K562 (cell line): Measurements from ENCODE around the gene LIX1L. TPM values are rescaled to one million over a fixed set of nuclear protein-coding genes. Genes with fewer than 3 reads are reported as not detected.

Experiments
- BMI1 ChIP-seq: fragments of 150-350 bp; IDR thresholded peaks from 2 replicates; pipeline ENCODE4 v1.6.1; 2014; ENCODE audit warnings: low read length
- CEBPB ChIP-seq: fragments of 450-650 bp; IDR thresholded peaks from 2 replicates; pipeline ENCODE4 v1.6.1; 2016; ENCODE audit warnings: missing genetic modification characterization, missing compliant biosample characterization
- CREB1 ChIP-seq, 2 experiments: sonication (generic) in 1 of 2; formaldehyde crosslinking in 1 of 2; IDR thresholded peaks; 2 replicates each; pipeline versions ENCODE4 v1.6.1 to v1.8.0; 2012 to 2022; ENCODE audit warnings: inconsistent platforms in 1 of 2, mild to moderate bottlenecking in 1 of 2, missing genetic modification reagents in 1 of 2, moderate library complexity in 1 of 2
- CREM ChIP-seq: IDR thresholded peaks from 2 replicates; pipeline ENCODE4 v1.6.1; 2014; ENCODE audit warnings: antibody characterized with exemption, low read depth
- ETV1 ChIP-seq: fragments of 450-650 bp; conservative IDR thresholded peaks from 2 replicates; pipeline ENCODE4 v1.6.1; 2016; ENCODE audit warnings: missing genetic modification characterization, control low read depth, low read depth, missing compliant biosample characterization
- HMG20A ChIP-seq: fragments of 450-650 bp; formaldehyde crosslinking; conservative IDR thresholded peaks from 2 replicates; pipeline ENCODE4 v1.4.0; 2020; ENCODE audit warnings: mild to moderate bottlenecking, mixed read lengths
- KAT7 ChIP-seq: sonication (generic); formaldehyde crosslinking; IDR thresholded peaks from 2 replicates; pipeline ENCODE4 v1.8.0; 2022; ENCODE audit warnings: missing genetic modification reagents, mild to moderate bottlenecking, borderline replicate concordance
- KAT8 ChIP-seq: fragments of 450-650 bp; IDR thresholded peaks from 2 replicates; pipeline ENCODE4 v1.6.1; 2016; ENCODE audit warnings: low read depth, mild to moderate bottlenecking
- PHB ChIP-seq: fragments of 250-450 bp; sonication (Bioruptor Pico); IDR thresholded peaks from 2 replicates; pipeline ENCODE4 v1.5.0; 2021
- POLR2G ChIP-seq: fragments of 200-400 bp; formaldehyde crosslinking; IDR thresholded peaks from 2 replicates; pipeline ENCODE4 v1.6.1; 2017; ENCODE audit warnings: low read depth, mild to moderate bottlenecking, antibody characterized with exemption, low read length, moderate library complexity
- RAD21 ChIP-seq, 2 experiments: fragments of 250-450 bp in 1 of 2; fragments of 450-650 bp in 1 of 2; sonication (Bioruptor Pico) in 1 of 2; formaldehyde crosslinking in 1 of 2; IDR thresholded peaks in 1 of 2; conservative IDR thresholded peaks in 1 of 2; 2 replicates each; pipeline versions ENCODE4 v1.4.0 to v1.8.0; 2020 to 2022; ENCODE audit warnings: mild to moderate bottlenecking in 2 of 2, moderate library complexity in 1 of 2
- RBBP5 ChIP-seq: fragments of 200-600 bp; sonication (generic); IDR thresholded peaks from 2 replicates; pipeline ENCODE4 v1.6.1; 2012; ENCODE audit warnings: borderline replicate concordance, mild to moderate bottlenecking, low read length, control low read depth, inconsistent platforms; ENCODE audit not compliant: insufficient read depth, poor library complexity, severe bottlenecking
- SAFB2 ChIP-seq: fragments of 200-400 bp; formaldehyde crosslinking; IDR thresholded peaks from 2 replicates; pipeline ENCODE4 v1.6.1; 2018; ENCODE audit warnings: borderline replicate concordance, low read length, low read depth, moderate library complexity; ENCODE audit not compliant: severe bottlenecking
- SIN3B ChIP-seq: fragments of 450-650 bp; IDR thresholded peaks from 2 replicates; pipeline ENCODE4 v1.6.1; 2017; ENCODE audit warnings: low read depth, mild to moderate bottlenecking, moderate library complexity
- SMARCB1 ChIP-seq: IDR thresholded peaks from 2 replicates; pipeline ENCODE4 v1.6.1; 2011; ENCODE audit warnings: improper control_type of control experiment, low read depth; ENCODE audit not compliant: insufficient read length
- SP1 ChIP-seq: sonication (generic); formaldehyde crosslinking; IDR thresholded peaks from 2 replicates; pipeline ENCODE4 v1.8.1; 2022; ENCODE audit warnings: mild to moderate bottlenecking, missing genetic modification reagents
- ZNF347 ChIP-seq: fragments of 450-650 bp; formaldehyde crosslinking; IDR thresholded peaks from 2 replicates; pipeline ENCODE4 v1.4.0; 2020; ENCODE audit warnings: low read depth, mild to moderate bottlenecking, moderate library complexity
- ZNF436 ChIP-seq: fragments of 250-450, 450-650 bp; sonication (Bioruptor Pico); formaldehyde crosslinking; IDR thresholded peaks from 2 replicates; pipeline ENCODE4 v1.7.0; 2020; ENCODE audit warnings: mild to moderate bottlenecking
- polyA plus RNA-seq, 8 experiments: library from polyadenylated mRNA; depleted of rRNA in 4 of 8; stranded (reverse) in 5 of 8; unstranded in 3 of 8; fragments of >200 nt; fragmentation: Nextera tagmentation in 2 of 8; fragmentation: Illumina TruSeq in 1 of 8; extraction: Ambion mirVana in 2 of 8; extraction: Trizol in 1 of 8; gene quantifications; 2 replicates each; pipeline versions ENCODE4 v1.2.1 to v1.2.3, GENCODE V29; 2011 to 2014; ENCODE audit warnings: inconsistent platforms in 1 of 8, missing spikeins in 1 of 8
- total RNA-seq, 7 experiments: library from RNA; depleted of rRNA in 6 of 7; stranded (reverse); fragments of >200 nt in 6 of 7; fragmentation: Illumina TruSeq in 2 of 7; extraction: Trizol in 2 of 7; gene quantifications; 2 replicates each; pipeline versions ENCODE4 v1.2.1 to v1.2.3, GENCODE V29; 2011 to 2021; ENCODE audit warnings: low replicate concordance in 1 of 7
- TF ChIP-seq, protein P1 (sequence below): fragments of 450-650 bp; IDR thresholded peaks from 2 replicates; pipeline ENCODE4 v1.7.0; 2016; ENCODE audit warnings: borderline replicate concordance
- TF ChIP-seq, protein P2 (sequence below): fragments of 250-450 bp; sonication (Bioruptor Pico); IDR thresholded peaks from 2 replicates; pipeline ENCODE4 v1.5.1; 2021; ENCODE audit warnings: mild to moderate bottlenecking

The LIX1L gene
- total and polyA plus RNA-seq, 9 of the 15 experiments (the other 6 are each of a cell fraction or from before 2014, with no cell fraction given) = 4.6 to 26.5 (median 12.5) TPM

DNA sequence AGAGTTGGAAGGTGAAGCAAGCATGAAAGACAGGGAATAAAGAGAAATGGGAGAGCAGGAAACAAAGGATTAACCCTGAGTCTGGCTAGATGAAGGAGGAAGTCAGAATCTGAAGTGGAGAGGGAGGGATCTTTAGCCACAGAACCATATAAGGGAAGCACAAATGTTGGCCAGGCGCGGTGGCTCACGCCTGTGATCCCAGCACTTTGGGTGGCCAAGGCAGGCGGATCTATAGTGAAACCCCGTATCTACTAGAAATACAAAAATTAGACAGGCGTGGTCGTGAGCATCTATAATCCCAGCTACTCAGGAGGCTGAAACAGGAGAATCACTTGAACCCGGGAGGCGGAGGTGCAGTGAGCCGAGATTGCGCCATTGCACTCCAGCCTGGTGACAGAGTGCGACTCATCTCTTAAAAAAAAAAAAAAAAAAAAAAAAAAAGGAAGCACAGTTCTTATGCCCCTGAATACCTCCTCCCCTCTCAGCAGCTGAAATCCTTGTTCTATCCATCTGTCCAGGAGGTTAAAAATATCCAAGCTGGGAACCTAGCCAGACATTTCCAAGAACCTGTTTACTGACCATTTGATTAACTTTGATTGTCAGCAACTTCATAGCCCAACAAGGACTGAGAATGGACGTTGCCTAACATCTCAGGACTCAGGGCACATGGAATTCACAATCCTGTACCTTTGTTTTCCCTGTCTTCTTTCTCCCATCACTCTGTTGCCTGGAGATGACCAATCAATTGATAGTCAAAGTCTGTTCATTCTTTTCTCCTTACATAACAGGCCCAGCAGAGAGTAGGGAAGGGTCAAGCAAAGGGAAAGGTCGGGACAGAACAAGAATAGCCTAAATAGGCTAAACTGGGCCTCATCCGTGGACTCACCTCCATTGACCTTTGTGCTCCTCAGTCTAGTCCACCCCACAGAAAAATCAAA, 28.0 kb upstream of the LIX1L start (continued):
- TF ChIP-seq, protein P1, sequence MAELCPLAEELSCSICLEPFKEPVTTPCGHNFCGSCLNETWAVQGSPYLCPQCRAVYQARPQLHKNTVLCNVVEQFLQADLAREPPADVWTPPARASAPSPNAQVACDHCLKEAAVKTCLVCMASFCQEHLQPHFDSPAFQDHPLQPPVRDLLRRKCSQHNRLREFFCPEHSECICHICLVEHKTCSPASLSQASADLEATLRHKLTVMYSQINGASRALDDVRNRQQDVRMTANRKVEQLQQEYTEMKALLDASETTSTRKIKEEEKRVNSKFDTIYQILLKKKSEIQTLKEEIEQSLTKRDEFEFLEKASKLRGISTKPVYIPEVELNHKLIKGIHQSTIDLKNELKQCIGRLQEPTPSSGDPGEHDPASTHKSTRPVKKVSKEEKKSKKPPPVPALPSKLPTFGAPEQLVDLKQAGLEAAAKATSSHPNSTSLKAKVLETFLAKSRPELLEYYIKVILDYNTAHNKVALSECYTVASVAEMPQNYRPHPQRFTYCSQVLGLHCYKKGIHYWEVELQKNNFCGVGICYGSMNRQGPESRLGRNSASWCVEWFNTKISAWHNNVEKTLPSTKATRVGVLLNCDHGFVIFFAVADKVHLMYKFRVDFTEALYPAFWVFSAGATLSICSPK = no peak
- TF ChIP-seq HMG20A (CRISPR knock-in tag) = no peak
- 0 out of 2 replicates have a peak, but pooled peaks have one; percentile 22 for TF ChIP-seq ETV1 (tag)
- no peak for TF ChIP-seq SMARCB1
- TF ChIP-seq RBBP5 = no peak
- no peak for TF ChIP-seq SP1 (CRISPR knock-in tag)
- no peak for TF ChIP-seq PHB (CRISPR knock-in tag)
- TF ChIP-seq SIN3B = no peak
- TF ChIP-seq CEBPB (tag) = peak; percentile 96
- no peak for TF ChIP-seq ZNF347 (CRISPR knock-in tag)
- TF ChIP-seq ZNF436 (CRISPR knock-in tag) = no peak
- no peak for TF ChIP-seq POLR2G
- no peak for TF ChIP-seq KAT8
- TF ChIP-seq SAFB2 = no peak
- TF ChIP-seq CREM = no peak
- no peak for TF ChIP-seq BMI1
- TF ChIP-seq RAD21 (CRISPR knock-in tag; conservative IDR thresholded peaks at IDR 0.05 in 1 of 2, IDR thresholded peaks at IDR 0.05 in 1 of 2) = no peak
- TF ChIP-seq CREB1 (IDR thresholded peaks at IDR 0.05) = no peak
- 0 out of 2 replicates have a peak, but pooled peaks have one; percentile 44 for TF ChIP-seq CREB1 (CRISPR knock-in tag; IDR thresholded peaks at IDR 0.05)
- TF ChIP-seq, protein P2, sequence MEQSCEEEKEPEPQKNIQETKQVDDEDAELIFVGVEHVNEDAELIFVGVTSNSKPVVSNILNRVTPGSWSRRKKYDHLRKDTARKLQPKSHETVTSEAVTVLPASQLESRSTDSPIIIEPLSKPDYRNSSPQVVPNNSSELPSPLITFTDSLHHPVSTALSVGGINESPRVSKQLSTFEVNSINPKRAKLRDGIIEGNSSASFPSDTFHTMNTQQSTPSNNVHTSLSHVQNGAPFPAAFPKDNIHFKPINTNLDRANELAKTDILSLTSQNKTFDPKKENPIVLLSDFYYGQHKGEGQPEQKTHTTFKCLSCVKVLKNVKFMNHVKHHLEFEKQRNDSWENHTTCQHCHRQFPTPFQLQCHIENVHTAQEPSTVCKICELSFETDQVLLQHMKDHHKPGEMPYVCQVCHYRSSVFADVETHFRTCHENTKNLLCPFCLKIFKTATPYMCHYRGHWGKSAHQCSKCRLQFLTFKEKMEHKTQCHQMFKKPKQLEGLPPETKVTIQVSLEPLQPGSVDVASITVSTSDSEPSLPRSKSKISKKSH (CRISPR knock-in tag) = no peak
- TF ChIP-seq KAT7 (CRISPR knock-in tag) = 0 out of 2 replicates have a peak, but pooled peaks have one; percentile 61
